GM21576 (cell line): ENCODE data around the gene FRAT2.

Experiments used
- ATAC-seq: cut with Tn5 transposase; IDR thresholded peaks from one replicate; pipeline ENCODE4 v1.9.1; 2021; ENCODE audit warnings: mild to moderate bottlenecking, moderate library complexity; ENCODE audit not compliant: unreplicated experiment

Gene FRAT2

GRCh38 chr10:97327348-97328294 is 6.9 kb downstream of the FRAT2 start:
- ATAC-seq, result no peak

GRCh38 chr10:97325754-97326153 is 8.8 kb downstream of the FRAT2 start:
- ATAC-seq, result no peak

GRCh38 chr10:97323501-97323900 is 11.0 kb downstream of the FRAT2 start:
- no peak for ATAC-seq

GRCh38 chr10:97321804-97322190 is 12.7 kb downstream of the FRAT2 start:
- ATAC-seq, result no peak

GRCh38 chr10:97321032-97321803 is 13.3 kb downstream of the FRAT2 start:
- ATAC-seq, result no peak

GRCh38 chr10:97320480-97321031 is 14.0 kb downstream of the FRAT2 start:
- ATAC-seq, result no peak

GRCh38 chr10:97319671-97320479 is 14.7 kb downstream of the FRAT2 start:
- ATAC-seq, result peak; percentile 36

GRCh38 chr10:97318772-97319651 is 15.5 kb downstream of the FRAT2 start, which contains the start of gene FRAT1:
TSS of gene FRAT1 (plus strand) at chr10:97319271. CDS start at chr10:97319454, 183 bp downstream.
- peak; percentile 64 for ATAC-seq

- ATAC-seq, result no peak
Measured at GRCh38 chr10:97314671-97315070, 19.9 kb downstream of the FRAT2 start.

- ATAC-seq, result no peak
Measured at GRCh38 chr10:97312897-97313296, 21.6 kb downstream of the FRAT2 start.

- no peak for ATAC-seq
Measured at GRCh38 chr10:97311111-97311626, 23.4 kb downstream of the FRAT2 start.

- ATAC-seq, result no peak
Measured at GRCh38 chr10:97307866-97308780, 26.4 kb downstream of the FRAT2 start.

- no peak for ATAC-seq
Measured at GRCh38 chr10:97307441-97307840, 27.1 kb downstream of the FRAT2 start.

GRCh38 chr10:97302088-97302791 is 32.3 kb downstream of the FRAT2 start:
- ATAC-seq, result no peak

GRCh38 chr10:97300980-97301379 is 33.5 kb downstream of the FRAT2 start:
- ATAC-seq, result no peak

GRCh38 chr10:97298223-97298571 is 36.3 kb downstream of the FRAT2 start:
- no peak for ATAC-seq

- ATAC-seq, result no peak
Measured at GRCh38 chr10:97297556-97298222, 36.8 kb downstream of the FRAT2 start.
